ENCODE measurements around the gene AQP2.
"Not testable (repeated sequence)": the region's sequence is repeated elsewhere in the genome, so short reads cannot be mapped to it uniquely, and the experiment has no call there.

Gene AQP2

GRCh38 chr12:49983892-49984291, 33.4 kb downstream of the AQP2 start:
- TF ChIP-seq, protein P1, sequence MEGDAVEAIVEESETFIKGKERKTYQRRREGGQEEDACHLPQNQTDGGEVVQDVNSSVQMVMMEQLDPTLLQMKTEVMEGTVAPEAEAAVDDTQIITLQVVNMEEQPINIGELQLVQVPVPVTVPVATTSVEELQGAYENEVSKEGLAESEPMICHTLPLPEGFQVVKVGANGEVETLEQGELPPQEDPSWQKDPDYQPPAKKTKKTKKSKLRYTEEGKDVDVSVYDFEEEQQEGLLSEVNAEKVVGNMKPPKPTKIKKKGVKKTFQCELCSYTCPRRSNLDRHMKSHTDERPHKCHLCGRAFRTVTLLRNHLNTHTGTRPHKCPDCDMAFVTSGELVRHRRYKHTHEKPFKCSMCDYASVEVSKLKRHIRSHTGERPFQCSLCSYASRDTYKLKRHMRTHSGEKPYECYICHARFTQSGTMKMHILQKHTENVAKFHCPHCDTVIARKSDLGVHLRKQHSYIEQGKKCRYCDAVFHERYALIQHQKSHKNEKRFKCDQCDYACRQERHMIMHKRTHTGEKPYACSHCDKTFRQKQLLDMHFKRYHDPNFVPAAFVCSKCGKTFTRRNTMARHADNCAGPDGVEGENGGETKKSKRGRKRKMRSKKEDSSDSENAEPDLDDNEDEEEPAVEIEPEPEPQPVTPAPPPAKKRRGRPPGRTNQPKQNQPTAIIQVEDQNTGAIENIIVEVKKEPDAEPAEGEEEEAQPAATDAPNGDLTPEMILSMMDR (IDR thresholded peaks at IDR 0.05; ENCODE audit: low read depth, low read length, missing control alignments) = peak; percentile 29
- H3K4me3 ChIP-seq (ENCODE audit: low read depth, low read length) = no peak overlapping the region
- peak; percentile 62 for DNase-seq (ENCODE audit: low read depth)
- in situ Hi-C loops (cut with HindIII; ENCODE audit: low sequenced_read_pairs) = no loop called here

DNA sequence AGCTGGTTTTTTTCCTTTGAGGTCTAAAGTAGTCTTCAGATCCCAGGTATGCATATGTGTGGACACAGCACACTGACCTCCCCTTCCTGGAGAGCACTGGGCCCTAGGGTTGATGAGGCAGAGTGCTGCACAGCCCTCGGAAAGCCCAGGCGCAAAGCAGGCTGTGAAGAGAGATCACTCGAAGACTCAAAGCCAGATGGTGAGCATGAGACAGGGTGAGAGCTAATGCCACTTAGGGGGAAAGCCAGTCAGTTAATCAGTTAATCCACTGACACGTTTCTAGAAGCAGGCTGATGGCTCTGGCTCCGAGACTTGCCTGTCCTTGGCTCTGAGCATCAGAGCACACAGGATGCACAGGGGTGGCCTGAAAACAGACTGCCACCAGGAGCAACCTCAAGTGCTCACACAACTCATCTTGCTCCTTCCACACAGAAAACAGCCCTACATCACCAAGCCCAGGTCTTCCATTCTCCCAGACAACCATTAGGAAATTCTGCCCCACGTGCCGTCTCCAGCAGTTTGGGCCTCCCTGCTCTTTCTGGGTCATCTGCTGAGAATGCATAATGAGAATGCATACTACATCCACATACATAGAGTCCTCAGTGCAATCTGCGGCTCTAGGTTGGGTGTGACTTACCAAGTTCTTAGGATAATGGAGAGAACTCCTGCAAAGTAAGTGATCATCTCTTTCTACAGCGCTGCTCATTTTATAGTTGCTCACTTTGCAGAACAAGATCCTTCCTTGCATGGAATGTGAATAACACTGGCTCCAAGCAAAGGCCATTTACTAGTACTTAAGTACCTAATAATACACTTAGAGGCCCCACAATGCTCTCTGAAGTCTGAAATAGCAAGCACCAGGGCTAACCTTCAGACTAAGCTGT, 34.2 kb downstream of the AQP2 start:
- H3K4me3 ChIP-seq (ENCODE audit: low read depth, low read length) = no peak overlapping the region

DNA sequence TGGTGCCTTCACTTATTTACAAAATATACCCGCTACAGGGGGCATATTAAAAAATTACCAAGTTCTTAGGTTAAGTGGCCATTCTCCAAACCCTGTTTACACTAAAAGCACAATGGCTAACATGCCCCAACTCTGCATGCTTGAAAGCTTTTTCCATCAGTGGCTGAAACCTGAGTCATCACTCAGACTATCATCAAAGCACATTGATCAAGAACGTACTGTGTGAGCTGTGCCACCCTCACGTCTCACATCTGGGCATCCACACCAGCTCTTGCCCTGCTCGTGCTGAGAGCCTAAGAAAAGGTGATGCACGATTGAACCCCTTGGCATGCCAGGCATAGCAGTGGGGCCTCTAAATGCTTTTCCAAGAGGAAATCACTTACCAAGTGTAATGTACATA, 35.4 kb downstream of the AQP2 start:
- in situ Hi-C loops (cut with HindIII; ENCODE audit: low sequenced_read_pairs) = no loop called here
- DNase-seq (ENCODE audit: low read depth) = no peak
- TF ChIP-seq, protein P1 (IDR thresholded peaks at IDR 0.05; ENCODE audit: low read depth, low read length, missing control alignments) = no peak
- H3K4me3 ChIP-seq (ENCODE audit: low read depth, low read length) = no peak overlapping the region

More for the DNA sequence above, 34.2 kb downstream of the AQP2 start:
- DNase-seq (ENCODE audit: low read depth) = no peak
- in situ Hi-C loops (cut with HindIII; ENCODE audit: low sequenced_read_pairs) = no loop called here
- TF ChIP-seq, protein P1 (IDR thresholded peaks at IDR 0.05; ENCODE audit: low read depth, low read length, missing control alignments) = no peak

DNA sequence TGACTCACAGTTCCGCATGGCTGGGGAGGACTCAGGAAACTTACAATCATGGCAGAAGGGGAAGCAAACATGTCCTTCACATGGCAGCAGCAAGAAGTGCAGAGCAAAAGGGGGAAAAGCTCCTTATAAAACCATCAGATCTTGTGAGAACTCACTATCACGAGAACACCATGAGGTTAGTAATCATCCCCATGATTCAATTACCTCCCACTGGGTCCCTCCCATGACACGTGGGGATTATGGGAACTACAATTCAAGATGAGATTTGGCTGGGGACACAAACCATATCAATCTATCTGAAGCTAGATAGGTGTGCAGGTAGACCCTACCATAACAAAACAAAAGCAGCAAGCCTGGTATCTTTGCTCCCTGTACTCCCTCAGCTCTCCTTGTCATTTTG, 35.9 kb downstream of the AQP2 start:
- H3K4me3 ChIP-seq (ENCODE audit: low read depth, low read length); DNase-seq (ENCODE audit: low read depth); in situ Hi-C loops (cut with HindIII; ENCODE audit: low sequenced_read_pairs): not testable (repeated sequence)

DNA sequence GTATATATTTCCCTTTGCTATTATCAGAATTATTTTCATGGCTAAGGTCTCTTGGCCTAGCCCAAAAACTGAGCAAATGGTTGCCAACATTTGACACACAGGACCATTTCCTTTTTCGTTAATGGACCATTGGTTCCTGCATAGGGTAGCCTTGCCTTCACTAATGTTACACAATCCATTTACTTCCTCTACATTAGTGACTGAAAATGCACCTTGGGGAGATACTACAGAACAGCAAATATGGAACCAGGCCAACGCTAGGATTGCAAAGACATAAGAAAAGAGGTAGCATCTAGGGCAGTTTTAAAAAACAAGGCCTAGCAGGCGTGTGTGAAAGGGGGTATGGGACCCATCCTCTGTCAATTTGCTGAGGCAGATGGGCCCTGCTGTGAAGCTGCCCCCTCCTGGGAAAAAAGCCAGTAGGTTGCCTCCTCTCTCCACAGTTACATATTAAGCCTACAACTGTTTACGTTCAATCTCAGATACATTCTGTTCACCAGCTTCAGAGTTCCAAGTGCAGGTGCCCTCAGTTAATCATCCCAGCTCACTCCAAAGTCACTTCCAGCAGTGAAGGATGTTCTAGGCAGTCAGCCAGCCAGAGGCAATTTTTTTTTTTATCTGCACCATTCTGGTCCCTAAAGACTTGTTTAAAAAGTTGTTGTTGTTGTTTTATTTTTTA, 37.2 kb downstream of the AQP2 start:
- no peak for DNase-seq (ENCODE audit: low read depth)
- H3K4me3 ChIP-seq (ENCODE audit: low read depth, low read length) = no peak overlapping the region
- in situ Hi-C loops (cut with HindIII; ENCODE audit: low sequenced_read_pairs) = no loop called here
- TF ChIP-seq, protein P1 (IDR thresholded peaks at IDR 0.05; ENCODE audit: low read depth, low read length, missing control alignments) = no peak

DNA sequence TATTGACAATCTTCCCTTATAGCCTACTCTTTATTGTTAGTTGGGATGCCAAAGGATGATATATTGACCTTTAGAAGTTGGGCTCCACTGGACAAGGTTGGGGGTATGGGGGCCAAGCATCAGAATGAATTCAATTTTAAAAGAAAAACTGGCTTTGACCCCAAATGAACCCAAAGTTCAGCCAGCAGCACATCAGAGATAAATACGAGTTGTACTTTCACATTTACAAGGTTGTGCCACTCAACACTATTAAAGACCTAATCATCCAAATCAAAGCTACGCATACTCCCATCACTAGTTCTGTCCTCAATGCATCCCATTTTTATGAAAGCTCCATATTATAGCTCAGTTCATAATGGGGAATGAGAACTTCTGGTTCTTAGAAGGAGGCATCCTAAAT, 38.9 kb downstream of the AQP2 start:
- in situ Hi-C loops (cut with HindIII; ENCODE audit: low sequenced_read_pairs); DNase-seq (ENCODE audit: low read depth): not testable (repeated sequence)

GRCh38 chr12:49990273-49990672, 39.7 kb downstream of the AQP2 start:
- TF ChIP-seq, protein P1 (IDR thresholded peaks at IDR 0.05; ENCODE audit: low read depth, low read length, missing control alignments) = no peak
- no peak for DNase-seq (ENCODE audit: low read depth)
- H3K4me3 ChIP-seq (ENCODE audit: low read depth, low read length) = no peak overlapping the region
- in situ Hi-C loops (cut with HindIII; ENCODE audit: low sequenced_read_pairs) = no loop called here

More for the DNA sequence above, 38.9 kb downstream of the AQP2 start:
- H3K4me3 ChIP-seq (ENCODE audit: low read depth, low read length) = not testable (repeated sequence)

Measured in astrocyte of the cerebellum (primary cell).